Caco-2 (cell line): ENCODE results near the gene DIAPH1. TPM values are rescaled to one million over a fixed set of nuclear protein-coding genes. Genes with fewer than 3 reads are reported as not detected.

ENCODE experiments used
- BruUV-seq: library from RNA; stranded (reverse); fragments of 400-500 nt; replicated peaks from 2 replicates; lab custom pipeline; 2021; lab: Mats Ljungman, UMichigan
- CTCF ChIA-PET: fragments of 300-600 bp; sonication (Branson Sonifier 250); formaldehyde crosslinking; loops from one replicate; lab custom pipeline; 2022; ENCODE audit warnings: antibody characterized with exemption; lab: Charles Lee
- POLR2A ChIA-PET: fragments of 300-600 bp; sonication (Branson Sonifier 250); formaldehyde crosslinking; loops from one replicate; lab custom pipeline; 2022; ENCODE audit warnings: antibody characterized with exemption; lab: Charles Lee
- DNase-seq, 2 experiments: peaks; one replicate each; pipeline versions ENCODE4 v3.0.0 to v3.0.0-alpha.2; 2020 to 2022
- H3K27me3 ChIP-seq: replicated peaks from 2 replicates; pipeline ENCODE4 v1.6.0; 2011; ENCODE audit warnings: low read length; ENCODE audit not compliant: control insufficient read depth, insufficient read depth
- H3K36me3 ChIP-seq: 2 replicates; pipeline ENCODE4 v1.5.1; 2011; ENCODE audit warnings: low read length; ENCODE audit not compliant: control insufficient read depth, insufficient read depth
- H3K4me1 ChIP-seq: fragments of 250-450 bp; sonication (Bioruptor Pico); 2 replicates; pipeline ENCODE4 v1.5.1; 2020; ENCODE audit warnings: mild to moderate bottlenecking
- H3K4me3 ChIP-seq: 2 replicates; pipeline ENCODE4 v1.5.1; 2011; ENCODE audit warnings: low read depth, mild to moderate bottlenecking, control low read depth, low read length
- H3K9me3 ChIP-seq: fragments of 250-450 bp; sonication (Bioruptor Pico); 2 replicates; pipeline ENCODE4 v1.5.1; 2020; ENCODE audit warnings: mild to moderate bottlenecking, moderate library complexity
- H3K27ac Mint-ChIP-seq: one replicate; pipeline ENCODE4 v1.8.0; 2022; ENCODE audit warnings: mixed read lengths; ENCODE audit not compliant: unreplicated experiment
- H3K27me3 Mint-ChIP-seq: one replicate; pipeline ENCODE4 v1.8.0; 2022; ENCODE audit warnings: mixed read lengths; ENCODE audit not compliant: insufficient read depth, unreplicated experiment
- H3K36me3 Mint-ChIP-seq: one replicate; pipeline ENCODE4 v1.8.0; 2022; ENCODE audit warnings: mild to moderate bottlenecking, mixed read lengths; ENCODE audit not compliant: insufficient read depth, unreplicated experiment
- H3K4me1 Mint-ChIP-seq: one replicate; pipeline ENCODE4 v1.8.0; 2022; ENCODE audit warnings: low read depth, mixed read lengths; ENCODE audit not compliant: unreplicated experiment
- H3K4me3 Mint-ChIP-seq: one replicate; pipeline ENCODE4 v1.8.0; 2022; ENCODE audit warnings: mild to moderate bottlenecking, moderate library complexity, mixed read lengths; ENCODE audit not compliant: unreplicated experiment
- H3K9me3 Mint-ChIP-seq: one replicate; pipeline ENCODE4 v1.8.0; 2022; ENCODE audit warnings: mixed read lengths; ENCODE audit not compliant: unreplicated experiment
- intact Hi-C: fragments of 100-400 bp; cut with micrococcal nuclease; formaldehyde crosslinking; loops from one replicate; pipeline ENCODE4 v1.10.0; 2022; ENCODE audit not compliant: unreplicated experiment
- total RNA-seq: library from RNA; stranded (reverse); gene quantifications from 2 replicates; pipeline ENCODE4 v1.2.3, GENCODE V29; 2022
- TF ChIP-seq, protein P1 (sequence below), 2 experiments: fragments of 200-600 bp in 1 of 2; IDR thresholded peaks; 1 replicate in 1 of 2; 2 replicates in 1 of 2; pipeline versions ENCODE4 v1.5.1 to v1.8.0; 2011 to 2022; ENCODE audit warnings: antibody characterized with exemption in 1 of 2, control low read depth in 1 of 2, inconsistent platforms in 1 of 2, low read depth in 1 of 2, low read length in 1 of 2, mild to moderate bottlenecking in 1 of 2, moderate library complexity in 1 of 2; ENCODE audit not compliant: insufficient read depth in 1 of 2, severe bottlenecking in 1 of 2, unreplicated experiment in 1 of 2

The DIAPH1 gene
- total RNA-seq, 1 experiment from 2014 or later: 161 TPM

- Histone ChIP-seq H3K27me3 (no peaks in the 10 kb centered on the region), H3K4me3 (no peak overlapping the region), H3K36me3 (peaks cover 2% of the 10 kb centered on the region), H3K4me1 (peaks cover 24% of the 10 kb centered on the region), H3K9me3 (no peaks in the 10 kb centered on the region)
- no peak for DNase-seq
- intact Hi-C loops: no loop called here
- CTCF ChIA-PET: interaction anchor here (0.6 kb wide), 1 partner anchor 132 kb away, joined by 3 read pairs; the partner anchor contains the start of gene PCDHGB5
- BruUV-seq: no TSS peak
- H3K27me3 Mint-ChIP-seq: no peaks in the 10 kb centered on the region
- peaks cover 20% of the 10 kb centered on the region for H3K4me1 Mint-ChIP-seq
- TF ChIP-seq, protein P1, sequence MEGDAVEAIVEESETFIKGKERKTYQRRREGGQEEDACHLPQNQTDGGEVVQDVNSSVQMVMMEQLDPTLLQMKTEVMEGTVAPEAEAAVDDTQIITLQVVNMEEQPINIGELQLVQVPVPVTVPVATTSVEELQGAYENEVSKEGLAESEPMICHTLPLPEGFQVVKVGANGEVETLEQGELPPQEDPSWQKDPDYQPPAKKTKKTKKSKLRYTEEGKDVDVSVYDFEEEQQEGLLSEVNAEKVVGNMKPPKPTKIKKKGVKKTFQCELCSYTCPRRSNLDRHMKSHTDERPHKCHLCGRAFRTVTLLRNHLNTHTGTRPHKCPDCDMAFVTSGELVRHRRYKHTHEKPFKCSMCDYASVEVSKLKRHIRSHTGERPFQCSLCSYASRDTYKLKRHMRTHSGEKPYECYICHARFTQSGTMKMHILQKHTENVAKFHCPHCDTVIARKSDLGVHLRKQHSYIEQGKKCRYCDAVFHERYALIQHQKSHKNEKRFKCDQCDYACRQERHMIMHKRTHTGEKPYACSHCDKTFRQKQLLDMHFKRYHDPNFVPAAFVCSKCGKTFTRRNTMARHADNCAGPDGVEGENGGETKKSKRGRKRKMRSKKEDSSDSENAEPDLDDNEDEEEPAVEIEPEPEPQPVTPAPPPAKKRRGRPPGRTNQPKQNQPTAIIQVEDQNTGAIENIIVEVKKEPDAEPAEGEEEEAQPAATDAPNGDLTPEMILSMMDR (IDR thresholded peaks at IDR 0.05; ENCODE audit: insufficient read depth in 1 of 2, low read depth in 1 of 2, low read length in 1 of 2, severe bottlenecking in 1 of 2, unreplicated experiment in 1 of 2): no peak
- H3K27ac Mint-ChIP-seq: no peak overlapping the region
- POLR2A ChIA-PET: no interaction called here
- H3K9me3 Mint-ChIP-seq: no peaks in the 10 kb centered on the region
- H3K4me3 Mint-ChIP-seq: no peak overlapping the region
- H3K36me3 Mint-ChIP-seq: peaks cover 12% of the 10 kb centered on the region
Observed at GRCh38 chr5:141529873-141530272, 88.9 kb downstream of the DIAPH1 start.

- Histone ChIP-seq H3K4me3 (no peak overlapping the region), H3K27me3 (no peaks in the 10 kb centered on the region), H3K4me1 (peaks cover 29% of the 10 kb centered on the region), H3K36me3 (peaks cover 2% of the 10 kb centered on the region), H3K9me3 (no peaks in the 10 kb centered on the region)
- peaks cover 4% of the 10 kb centered on the region for H3K36me3 Mint-ChIP-seq
- no peak overlapping the region for H3K4me3 Mint-ChIP-seq
- no peaks in the 10 kb centered on the region for H3K9me3 Mint-ChIP-seq
- no peak for DNase-seq
- no peak overlapping the region for H3K27ac Mint-ChIP-seq
- TF ChIP-seq, protein P1 (IDR thresholded peaks at IDR 0.05; ENCODE audit: insufficient read depth in 1 of 2, low read depth in 1 of 2, low read length in 1 of 2, severe bottlenecking in 1 of 2, unreplicated experiment in 1 of 2): no peak
- intact Hi-C loops: no loop called here
- no TSS peak for BruUV-seq
- H3K4me1 Mint-ChIP-seq: peaks cover 21% of the 10 kb centered on the region
- ChIA-PET CTCF (interaction anchor here (1.3 kb wide), 1 partner anchor 35 kb away, joined by 5 read pairs; no protein-coding TSS in a partner anchor), POLR2A (no interaction called here)
- H3K27me3 Mint-ChIP-seq: no peaks in the 10 kb centered on the region
Observed at GRCh38 chr5:141529002-141529401, 89.8 kb downstream of the DIAPH1 start.

DNA sequence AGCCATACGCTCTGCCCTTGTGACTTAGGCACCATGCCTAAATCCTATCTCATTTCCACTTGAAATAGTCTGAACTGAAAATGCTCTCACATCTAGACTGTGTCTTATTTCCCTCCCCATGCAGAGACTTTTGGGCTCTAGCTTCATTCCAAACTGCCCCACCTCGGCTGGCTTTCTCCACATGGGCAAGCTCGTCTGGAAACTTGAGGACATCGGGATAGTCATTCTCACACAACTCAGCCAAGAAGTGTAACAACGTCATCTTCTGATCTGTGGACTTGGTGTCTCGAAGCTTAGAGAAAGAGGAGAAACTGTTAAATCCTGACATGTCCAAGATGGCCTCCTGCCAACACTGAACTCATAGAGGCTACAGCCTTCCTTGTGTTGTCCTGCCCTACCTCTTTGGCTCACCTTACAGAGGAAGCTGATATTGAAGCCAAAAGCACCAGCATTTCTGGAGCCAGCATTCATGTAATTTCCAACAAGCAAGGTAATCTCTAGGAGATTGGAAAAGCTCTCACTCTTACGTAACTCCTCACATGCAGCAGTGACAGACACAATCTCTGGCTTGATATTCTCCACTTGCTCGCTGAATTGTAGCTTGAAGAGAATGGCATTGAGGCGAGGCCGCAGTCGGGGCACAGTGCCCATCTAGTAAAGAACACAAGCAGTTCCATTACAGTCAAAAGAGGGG lies 90.4 kb downstream of the DIAPH1 start:
- H3K4me1 Mint-ChIP-seq: peaks cover 21% of the 10 kb centered on the region
- no peaks in the 10 kb centered on the region for H3K9me3 ChIP-seq
- no peaks in the 10 kb centered on the region for H3K27me3 Mint-ChIP-seq
- H3K4me3 ChIP-seq: no peak overlapping the region
- BruUV-seq: TSS peak; percentile 39
- H3K27me3 ChIP-seq: no peaks in the 10 kb centered on the region
- H3K4me3 Mint-ChIP-seq: no peak overlapping the region
- peaks cover 29% of the 10 kb centered on the region for H3K4me1 ChIP-seq
- no peaks in the 10 kb centered on the region for H3K36me3 Mint-ChIP-seq
- H3K9me3 Mint-ChIP-seq: no peaks in the 10 kb centered on the region
- no peak overlapping the region for H3K27ac Mint-ChIP-seq
- intact Hi-C loops: no loop called here
- POLR2A ChIA-PET: no interaction called here
- TF ChIP-seq, protein P1 (IDR thresholded peaks at IDR 0.05; ENCODE audit: insufficient read depth in 1 of 2, low read depth in 1 of 2, low read length in 1 of 2, severe bottlenecking in 1 of 2, unreplicated experiment in 1 of 2): no peak
- peaks cover 4% of the 10 kb centered on the region for H3K36me3 ChIP-seq
- CTCF ChIA-PET: interaction anchor here (1.3 kb wide), 1 partner anchor 35 kb away, joined by 5 read pairs; no protein-coding TSS in a partner anchor
- no peak for DNase-seq
